GM06990 (cell line): ENCODE measurements around the gene KIAA1328.
"Not testable (repeated sequence)": the region's sequence is repeated elsewhere in the genome, so short reads cannot be mapped to it uniquely, and the experiment has no call there.

Experiments
- DNase-seq: peaks from one replicate; pipeline ENCODE4 v3.0.0-alpha.2; 2011; ENCODE audit not compliant: insufficient read length; ENCODE audit errors: extremely low read depth
- H3K27me3 ChIP-seq: replicated peaks from 2 replicates; pipeline ENCODE4 v1.6.0; 2011; ENCODE audit warnings: low read length; ENCODE audit not compliant: control insufficient read depth, insufficient read depth
- H3K36me3 ChIP-seq: 2 replicates; pipeline ENCODE4 v1.5.1; 2011; ENCODE audit warnings: low read length; ENCODE audit not compliant: control insufficient read depth, insufficient read depth
- H3K4me3 ChIP-seq: replicated peaks from 2 replicates; pipeline ENCODE4 v1.5.1; 2011; ENCODE audit warnings: low read depth, mild to moderate bottlenecking, control low read depth, low read length
- TF ChIP-seq, protein P1 (sequence below): IDR thresholded peaks from 2 replicates; pipeline ENCODE4 v1.5.1; 2011; ENCODE audit warnings: low read length, control low read depth, mild to moderate bottlenecking, inconsistent platforms; ENCODE audit not compliant: insufficient read depth, poor library complexity, severe bottlenecking

Gene KIAA1328

GRCh38 chr18:36867056-36867455 is 38.1 kb downstream of the KIAA1328 start:
- Histone ChIP-seq H3K36me3 (no peaks in the 10 kb centered on the region), H3K27me3 (no peaks in the 10 kb centered on the region), H3K4me3 (no peak overlapping the region)
- no peak for DNase-seq
- TF ChIP-seq, protein P1, sequence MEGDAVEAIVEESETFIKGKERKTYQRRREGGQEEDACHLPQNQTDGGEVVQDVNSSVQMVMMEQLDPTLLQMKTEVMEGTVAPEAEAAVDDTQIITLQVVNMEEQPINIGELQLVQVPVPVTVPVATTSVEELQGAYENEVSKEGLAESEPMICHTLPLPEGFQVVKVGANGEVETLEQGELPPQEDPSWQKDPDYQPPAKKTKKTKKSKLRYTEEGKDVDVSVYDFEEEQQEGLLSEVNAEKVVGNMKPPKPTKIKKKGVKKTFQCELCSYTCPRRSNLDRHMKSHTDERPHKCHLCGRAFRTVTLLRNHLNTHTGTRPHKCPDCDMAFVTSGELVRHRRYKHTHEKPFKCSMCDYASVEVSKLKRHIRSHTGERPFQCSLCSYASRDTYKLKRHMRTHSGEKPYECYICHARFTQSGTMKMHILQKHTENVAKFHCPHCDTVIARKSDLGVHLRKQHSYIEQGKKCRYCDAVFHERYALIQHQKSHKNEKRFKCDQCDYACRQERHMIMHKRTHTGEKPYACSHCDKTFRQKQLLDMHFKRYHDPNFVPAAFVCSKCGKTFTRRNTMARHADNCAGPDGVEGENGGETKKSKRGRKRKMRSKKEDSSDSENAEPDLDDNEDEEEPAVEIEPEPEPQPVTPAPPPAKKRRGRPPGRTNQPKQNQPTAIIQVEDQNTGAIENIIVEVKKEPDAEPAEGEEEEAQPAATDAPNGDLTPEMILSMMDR: no peak

DNA sequence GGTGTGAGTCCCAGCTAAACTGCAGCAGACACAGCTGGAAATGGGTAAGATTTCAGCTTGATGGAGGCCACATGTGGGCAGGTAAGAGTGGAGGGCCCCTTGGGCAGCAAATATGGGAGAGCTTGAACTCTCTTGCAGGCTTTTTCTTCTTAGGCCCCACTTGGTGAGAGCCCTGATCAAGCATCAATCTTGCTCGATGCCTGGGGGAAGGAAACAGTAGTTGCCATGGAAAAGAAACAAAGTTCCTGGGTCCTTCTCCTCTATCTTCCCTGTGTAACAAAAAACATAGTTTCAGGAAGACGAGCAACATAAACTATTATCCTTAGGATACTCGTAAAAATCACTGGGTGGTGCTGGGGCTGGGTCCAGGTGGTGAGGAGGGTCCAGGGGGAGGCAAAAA is 42.9 kb downstream of the KIAA1328 start:
- H3K4me3 ChIP-seq: no peak overlapping the region
- H3K36me3 ChIP-seq: no peaks in the 10 kb centered on the region
- no peak for DNase-seq
- TF ChIP-seq, protein P1: no peak
- no peaks in the 10 kb centered on the region for H3K27me3 ChIP-seq

- H3K36me3 ChIP-seq: no peaks in the 10 kb centered on the region
- TF ChIP-seq, protein P1: no peak
- DNase-seq: no peak
- no peak overlapping the region for H3K4me3 ChIP-seq
- H3K27me3 ChIP-seq: no peaks in the 10 kb centered on the region
These were observed 43.4 kb downstream of the KIAA1328 start for GRCh38 chr18:36872329-36872728.

- not testable (repeated sequence) for DNase-seq, H3K4me3 ChIP-seq, H3K36me3 ChIP-seq, H3K27me3 ChIP-seq
These were observed 44.9 kb downstream of the KIAA1328 start for GRCh38 chr18:36873826-36874225.

DNA sequence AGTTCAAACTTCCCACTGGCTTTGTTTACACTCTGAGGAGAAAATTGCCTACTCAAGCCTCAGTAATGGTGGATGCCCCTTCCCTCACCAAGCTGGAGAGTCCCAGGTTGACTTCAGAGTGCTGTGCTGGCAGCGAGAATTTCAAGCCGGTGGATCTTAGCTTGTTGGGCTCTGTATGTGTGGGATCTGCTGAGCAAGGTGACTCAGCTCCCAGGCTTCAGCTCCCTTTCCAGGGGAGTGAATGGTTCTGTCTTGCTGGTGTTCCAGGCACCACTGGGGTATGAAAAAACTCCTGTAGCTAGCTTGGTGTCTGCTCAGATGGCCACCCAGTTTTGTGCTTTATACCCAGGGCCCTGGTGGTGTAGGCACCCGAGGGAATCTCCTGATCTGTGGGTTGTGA is 50.9 kb downstream of the KIAA1328 start:
- H3K4me3 ChIP-seq, H3K36me3 ChIP-seq, DNase-seq, H3K27me3 ChIP-seq: not testable (repeated sequence)

- H3K27me3 ChIP-seq: no peaks in the 10 kb centered on the region
- H3K4me3 ChIP-seq: no peak overlapping the region
- no peaks in the 10 kb centered on the region for H3K36me3 ChIP-seq
- no peak for DNase-seq
- TF ChIP-seq, protein P1: no peak
These were observed 57.1 kb downstream of the KIAA1328 start for GRCh38 chr18:36885981-36886380.

DNA sequence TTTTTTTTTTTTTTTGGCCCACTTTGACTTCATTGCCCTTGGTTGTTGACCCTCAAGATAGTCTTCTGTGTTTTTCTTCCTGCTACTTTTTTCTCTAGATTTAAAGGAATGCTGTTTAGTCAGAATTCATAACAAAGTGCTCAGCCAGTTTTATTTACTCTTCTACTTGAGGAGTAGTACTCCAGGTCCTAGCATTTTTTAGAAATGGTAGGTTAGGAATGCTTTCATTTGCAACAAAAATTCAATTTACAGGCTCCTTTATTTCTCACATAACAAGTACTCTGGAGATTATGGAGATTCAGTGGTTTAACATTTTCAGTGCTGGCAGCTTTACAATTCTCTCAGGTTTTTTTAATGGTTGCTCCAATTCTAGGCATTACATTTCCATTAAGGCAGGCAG is 58.2 kb downstream of the KIAA1328 start:
- DNase-seq: no peak

More for the DNA sequence above, 58.2 kb downstream of the KIAA1328 start:
- Histone ChIP-seq H3K4me3 (no peak overlapping the region), H3K36me3 (no peaks in the 10 kb centered on the region), H3K27me3 (no peaks in the 10 kb centered on the region)
- TF ChIP-seq, protein P1: no peak
